GM18868 (cell line): ENCODE data around the gene CGNL1.

Experiments used
- ATAC-seq: cut with Tn5 transposase; IDR thresholded peaks from one replicate; pipeline ENCODE4 v1.9.1; 2021; ENCODE audit warnings: mild to moderate bottlenecking, moderate library complexity; ENCODE audit not compliant: unreplicated experiment

The CGNL1 gene

GRCh38 chr15:57451555-57451954, 75.2 kb downstream of the CGNL1 start:
- ATAC-seq, result no peak

GRCh38 chr15:57452090-57452754, 75.9 kb downstream of the CGNL1 start:
- no peak for ATAC-seq

GRCh38 chr15:57455929-57456328, 79.6 kb downstream of the CGNL1 start:
- ATAC-seq, result no peak

GRCh38 chr15:57456559-57456958, 80.3 kb downstream of the CGNL1 start:
- no peak for ATAC-seq

GRCh38 chr15:57457726-57458125, 81.4 kb downstream of the CGNL1 start:
- ATAC-seq, result no peak

GRCh38 chr15:57458356-57458781, 82.1 kb downstream of the CGNL1 start:
- ATAC-seq, result no peak

GRCh38 chr15:57460208-57460816, 84.0 kb downstream of the CGNL1 start:
- no peak for ATAC-seq

GRCh38 chr15:57461541-57461940, 85.2 kb downstream of the CGNL1 start:
- ATAC-seq, result no peak

- ATAC-seq, result no peak
These were observed 86.1 kb downstream of the CGNL1 start for GRCh38 chr15:57462381-57462780.

GRCh38 chr15:57463360-57463759, 87.1 kb downstream of the CGNL1 start:
- no peak for ATAC-seq

GRCh38 chr15:57464480-57464879, 88.2 kb downstream of the CGNL1 start:
- no peak for ATAC-seq

- no peak for ATAC-seq
These were observed 92.2 kb downstream of the CGNL1 start for GRCh38 chr15:57468486-57468885.

GRCh38 chr15:57470543-57470942, 94.2 kb downstream of the CGNL1 start:
- ATAC-seq, result no peak

GRCh38 chr15:57472861-57473260, 96.6 kb downstream of the CGNL1 start:
- no peak for ATAC-seq

- no peak for ATAC-seq
These were observed 100.2 kb downstream of the CGNL1 start for GRCh38 chr15:57476533-57476975.

- ATAC-seq, result no peak
These were observed 101.6 kb downstream of the CGNL1 start for GRCh38 chr15:57477736-57478522.

GRCh38 chr15:57479005-57479404, 102.7 kb downstream of the CGNL1 start:
- no peak for ATAC-seq

GRCh38 chr15:57481038-57481705, 104.9 kb downstream of the CGNL1 start:
- ATAC-seq, result no peak

- no peak for ATAC-seq
These were observed 109.6 kb downstream of the CGNL1 start for GRCh38 chr15:57485869-57486268.

GRCh38 chr15:57486833-57487232, 110.5 kb downstream of the CGNL1 start:
- ATAC-seq, result no peak

GRCh38 chr15:57489122-57489521, 112.8 kb downstream of the CGNL1 start:
- no peak for ATAC-seq
